Prostate gland (tissue), 2 donors: ENCODE data around the gene DTX1.

ENCODE experiments used
- POLR2A ChIP-seq: fragments of 450-650 bp; IDR thresholded peaks from one replicate; pipeline ENCODE4 v1.6.1; 2016; ENCODE audit warnings: antibody characterized with exemption, mild to moderate bottlenecking
- POLR2AphosphoS5 ChIP-seq: sonication (generic); formaldehyde crosslinking; IDR thresholded peaks from one replicate; pipeline ENCODE4 v1.6.1; 2017; ENCODE audit warnings: antibody characterized with exemption
- TF ChIP-seq, protein P1 (sequence below), 4 experiments: fragments of 200-600 bp in 2 of 4; fragments of 450-650 bp in 2 of 4; sonication (generic) in 2 of 4; IDR thresholded peaks; 1 replicate in 3 of 4; 2 replicates in 1 of 4; pipeline ENCODE4 v1.5.1; 2016 to 2019; ENCODE audit warnings: antibody characterized with exemption in 4 of 4, mild to moderate bottlenecking in 2 of 4, moderate library complexity in 2 of 4

DNA sequence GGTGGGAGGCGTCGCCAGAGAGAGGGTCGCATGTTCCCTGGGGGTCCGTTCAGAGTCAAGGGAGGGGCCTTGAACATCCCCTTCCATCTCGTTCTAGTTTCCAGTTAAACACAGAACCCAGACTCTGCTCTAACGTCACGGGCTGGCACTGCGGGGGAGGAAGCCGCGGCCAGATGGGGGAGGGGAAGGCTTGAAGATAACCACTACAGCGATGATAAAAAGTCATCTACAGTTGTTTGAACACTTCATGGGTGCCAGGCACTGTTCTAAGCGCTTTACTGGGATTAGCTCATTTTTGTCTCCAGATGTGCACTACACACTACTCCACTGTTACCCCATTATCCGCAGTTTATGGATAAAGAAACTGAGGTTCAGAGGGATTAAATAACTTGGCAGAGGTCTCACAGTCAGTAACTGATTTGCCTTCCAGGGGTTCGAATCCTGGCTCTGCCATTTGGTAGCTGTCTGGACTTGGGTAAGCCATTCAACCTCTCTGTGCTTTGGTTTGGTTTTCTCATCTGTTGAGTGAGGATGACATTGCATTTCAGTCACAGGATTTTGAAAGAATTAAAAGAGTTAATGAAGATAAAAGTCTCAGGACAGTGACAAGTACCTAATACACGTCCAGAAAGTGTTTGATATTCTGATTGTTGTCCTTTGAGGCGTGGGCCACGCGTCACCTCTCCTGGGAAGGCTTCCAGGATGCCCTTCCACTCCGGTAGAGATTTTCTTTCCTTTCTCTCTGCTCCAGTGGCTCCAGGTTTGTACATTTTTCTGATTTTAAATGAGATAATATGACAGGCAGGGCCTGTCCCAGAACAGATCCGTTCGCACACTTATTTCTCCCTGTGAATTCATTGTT, 79.8 kb downstream of the DTX1 start:
- no peak for TF ChIP-seq POLR2A
- TF ChIP-seq, protein P1, sequence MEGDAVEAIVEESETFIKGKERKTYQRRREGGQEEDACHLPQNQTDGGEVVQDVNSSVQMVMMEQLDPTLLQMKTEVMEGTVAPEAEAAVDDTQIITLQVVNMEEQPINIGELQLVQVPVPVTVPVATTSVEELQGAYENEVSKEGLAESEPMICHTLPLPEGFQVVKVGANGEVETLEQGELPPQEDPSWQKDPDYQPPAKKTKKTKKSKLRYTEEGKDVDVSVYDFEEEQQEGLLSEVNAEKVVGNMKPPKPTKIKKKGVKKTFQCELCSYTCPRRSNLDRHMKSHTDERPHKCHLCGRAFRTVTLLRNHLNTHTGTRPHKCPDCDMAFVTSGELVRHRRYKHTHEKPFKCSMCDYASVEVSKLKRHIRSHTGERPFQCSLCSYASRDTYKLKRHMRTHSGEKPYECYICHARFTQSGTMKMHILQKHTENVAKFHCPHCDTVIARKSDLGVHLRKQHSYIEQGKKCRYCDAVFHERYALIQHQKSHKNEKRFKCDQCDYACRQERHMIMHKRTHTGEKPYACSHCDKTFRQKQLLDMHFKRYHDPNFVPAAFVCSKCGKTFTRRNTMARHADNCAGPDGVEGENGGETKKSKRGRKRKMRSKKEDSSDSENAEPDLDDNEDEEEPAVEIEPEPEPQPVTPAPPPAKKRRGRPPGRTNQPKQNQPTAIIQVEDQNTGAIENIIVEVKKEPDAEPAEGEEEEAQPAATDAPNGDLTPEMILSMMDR (IDR thresholded peaks at IDR 0.05), result no peak
- TF ChIP-seq POLR2AphosphoS5, result no peak
